Body of pancreas (tissue), 4 donors: Measurements from ENCODE around the gene LRG1. TPM values are rescaled to one million over a fixed set of nuclear protein-coding genes. Genes with fewer than 3 reads are reported as not detected.

ENCODE experiments used
- ATAC-seq: fragments of 150-250 bp; one replicate; pipeline ENCODE4 v1.9.1; 2016
- DNase-seq, 4 donors: peaks; one replicate each; pipeline ENCODE4 v3.0.0-alpha.2; 2019
- H3K27ac ChIP-seq, 4 donors: fragments of 200-600 bp; sonication (generic); 1 replicate in 3 of 4; 2 replicates in 1 of 4; pipeline versions ENCODE4 v1.5.1 to v1.6.1; 2016 to 2019; ENCODE audit warnings: mild to moderate bottlenecking in 1 of 4, mixed read lengths in 1 of 4, moderate library complexity in 1 of 4
- H3K27me3 ChIP-seq, 2 donors: fragments of 200-600 bp; sonication (generic); one replicate each; pipeline ENCODE4 v1.6.0; 2016; ENCODE audit warnings: mild to moderate bottlenecking in 1 of 2
- H3K36me3 ChIP-seq, 2 donors: fragments of 200-600 bp; sonication (generic); replicated peaks in 1 of 2; 2 replicates each; pipeline ENCODE4 v1.5.1; 2016; ENCODE audit warnings: low read depth in 2 of 2; ENCODE audit not compliant: insufficient read depth in 1 of 2
- H3K4me1 ChIP-seq: fragments of 200-600 bp; sonication (generic); one replicate; pipeline ENCODE4 v1.6.0; 2016
- H3K4me3 ChIP-seq, 2 donors: fragments of 200-600 bp; sonication (generic); 1 replicate in 1 of 2; 2 replicates in 1 of 2; pipeline ENCODE4 v1.5.1; 2016 to 2019
- H3K9me3 ChIP-seq, 3 donors: fragments of 200-600 bp; sonication (generic); 1 replicate in 2 of 3; 2 replicates in 1 of 3; pipeline ENCODE4 v1.5.1; 2016
- CTCF ChIP-seq, 7 experiments: fragments of 450-650 bp in 4 of 7; fragments of 200-600 bp in 3 of 7; sonication (generic) in 3 of 7; IDR thresholded peaks; one replicate each; pipeline ENCODE4 v1.5.1; 2016 to 2019; ENCODE audit warnings: antibody characterized with exemption in 7 of 7
- POLR2A ChIP-seq, 3 donors: fragments of 450-650 bp; IDR thresholded peaks; one replicate each; pipeline ENCODE4 v1.6.1; 2016; ENCODE audit warnings: antibody characterized with exemption in 3 of 3, mild to moderate bottlenecking in 2 of 3
- WGBS, 2 donors: methylation state at CpG; one replicate each; pipeline ENCODE4 v1.1.5; 2017; 5-methylcytosine and 5-hydroxymethylcytosine counted together
- intact Hi-C: fragments of 100-400 bp; cut with DNase I; formaldehyde crosslinking; loops from one replicate; pipeline ENCODE4 v1.15.1; 2023
- total RNA-seq, 2 donors: library from RNA; depleted of rRNA; stranded (reverse); fragments of >200 nt; gene quantifications; one replicate each; pipeline ENCODE4 v1.1.0, GENCODE V29; 2016

Gene LRG1
- total RNA-seq, 2 donors from 2014 or later = 8.8 to 21.1 TPM

- H3K4me1 ChIP-seq = no peaks in the 10 kb centered on the region
- ATAC-seq (no peak), DNase-seq (no peak)
- intact Hi-C loops = no loop called here
- WGBS, 2 donors = 89 to 92% methylated on average over 27 to 29 of the region's 29 CpGs
- H3K27me3 ChIP-seq = no peaks in the 10 kb centered on the region
- no peak overlapping the region for H3K4me3 ChIP-seq
- no peak overlapping the region for H3K27ac ChIP-seq
- H3K36me3 ChIP-seq = peaks cover 0 to under 1% of the 10 kb centered on the region in 2 donors
- no peaks in the 10 kb centered on the region for H3K9me3 ChIP-seq
- TF ChIP-seq POLR2A (IDR thresholded peaks at IDR 0.05) = no peak
- TF ChIP-seq CTCF (IDR thresholded peaks at IDR 0.05) = no peak
These were observed 51.3 kb downstream of the LRG1 start for GRCh38 chr19:4488496-4488895.

- DNase-seq = no peak
- no peak overlapping the region for H3K4me3 ChIP-seq
- TF ChIP-seq POLR2A (IDR thresholded peaks at IDR 0.05) (no peak), CTCF (IDR thresholded peaks at IDR 0.05) (no peak)
- peaks cover 0 to 3% of the 10 kb centered on the region in 2 donors for H3K36me3 ChIP-seq
- intact Hi-C loops = no loop called here
- ATAC-seq = no peak
- no peaks in the 10 kb centered on the region for H3K4me1 ChIP-seq
- no peaks in the 10 kb centered on the region for H3K27me3 ChIP-seq
- WGBS, 2 donors = 83 to 86% methylated on average over 6 to 11 of the region's 11 CpGs
- H3K27ac ChIP-seq = no peak overlapping the region
- no peaks in the 10 kb centered on the region for H3K9me3 ChIP-seq
These were observed 52.3 kb downstream of the LRG1 start for GRCh38 chr19:4487572-4487971.

Other genes with a start within 250 kb of the LRG1 start
- not detected for gene TMIGD2, start 237.6 kb downstream of the LRG1 start, total RNA-seq
- not detected for gene FSD1, start 235.4 kb downstream of the LRG1 start, total RNA-seq
- gene STAP2, start 201.2 kb downstream of the LRG1 start, total RNA-seq = 10 to 100 TPM; 17.9 to 31.0 TPM
- gene MPND, start 196.5 kb downstream of the LRG1 start, total RNA-seq = 1 to 10 TPM in 1 of 2 donors, under 1 TPM in 1; 0.99 to 7.5 TPM
- 10 to 100 TPM; 20.4 to 22.6 TPM for gene SH3GL1, start 139.5 kb downstream of the LRG1 start, total RNA-seq
- 1 to 10 TPM; 3.4 to 6.3 TPM for gene CHAF1A, start 137.4 kb downstream of the LRG1 start, total RNA-seq
- gene UBXN6, start 82.2 kb downstream of the LRG1 start, total RNA-seq = 100 to 1,000 TPM in 1 of 2 donors, 10 to 100 TPM in 1; 64.6 to 107 TPM
- gene HDGFL2, start 67.7 kb downstream of the LRG1 start, total RNA-seq = 10 to 100 TPM; 24.9 to 33.6 TPM
- gene PLIN4, start 21.6 kb downstream of the LRG1 start, total RNA-seq = 100 to 1,000 TPM in 1 of 2 donors, 10 to 100 TPM in 1; 18.9 to 125 TPM
- gene PLIN5, start 4.8 kb downstream of the LRG1 start, total RNA-seq = 100 to 1,000 TPM in 1 of 2 donors, 10 to 100 TPM in 1; 72.9 to 132 TPM
- 10 to 100 TPM in 1 of 2 donors, 1 to 10 TPM in 1; 6.0 to 11.5 TPM for gene SEMA6B, start 19.6 kb upstream of the LRG1 start, total RNA-seq
- gene TNFAIP8L1, start 99.5 kb upstream of the LRG1 start, total RNA-seq = 1 to 10 TPM; 3.4 to 5.3 TPM
- 10 to 100 TPM; 42.5 to 50.1 TPM for gene MYDGF, start 130.3 kb upstream of the LRG1 start, total RNA-seq
- 100 to 1,000 TPM in 1 of 2 donors, 10 to 100 TPM in 1; 44.6 to 130 TPM for gene DPP9, start 183.8 kb upstream of the LRG1 start, total RNA-seq